ENCODE data around the gene WDR77.

The WDR77 gene

DNA sequence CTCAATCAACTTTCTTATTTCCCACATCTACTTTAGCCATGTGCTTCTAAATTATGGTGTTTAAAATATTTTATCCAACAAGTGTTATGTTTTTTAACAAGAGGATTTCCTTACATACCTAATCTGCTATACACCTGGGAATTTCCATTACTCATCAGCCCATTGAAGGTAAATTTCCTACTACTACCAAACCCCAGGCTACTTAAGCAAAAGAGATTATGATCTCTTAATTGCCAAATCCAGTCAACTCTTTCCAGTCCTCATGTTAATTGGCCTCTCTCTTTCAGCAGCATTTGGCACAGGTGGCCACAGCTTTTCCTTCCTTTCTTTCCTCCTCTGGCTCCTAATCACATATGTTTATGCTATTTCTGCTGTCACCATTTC is 19.7 kb upstream of the WDR77 start:
- DNase-seq = no peak

DNA sequence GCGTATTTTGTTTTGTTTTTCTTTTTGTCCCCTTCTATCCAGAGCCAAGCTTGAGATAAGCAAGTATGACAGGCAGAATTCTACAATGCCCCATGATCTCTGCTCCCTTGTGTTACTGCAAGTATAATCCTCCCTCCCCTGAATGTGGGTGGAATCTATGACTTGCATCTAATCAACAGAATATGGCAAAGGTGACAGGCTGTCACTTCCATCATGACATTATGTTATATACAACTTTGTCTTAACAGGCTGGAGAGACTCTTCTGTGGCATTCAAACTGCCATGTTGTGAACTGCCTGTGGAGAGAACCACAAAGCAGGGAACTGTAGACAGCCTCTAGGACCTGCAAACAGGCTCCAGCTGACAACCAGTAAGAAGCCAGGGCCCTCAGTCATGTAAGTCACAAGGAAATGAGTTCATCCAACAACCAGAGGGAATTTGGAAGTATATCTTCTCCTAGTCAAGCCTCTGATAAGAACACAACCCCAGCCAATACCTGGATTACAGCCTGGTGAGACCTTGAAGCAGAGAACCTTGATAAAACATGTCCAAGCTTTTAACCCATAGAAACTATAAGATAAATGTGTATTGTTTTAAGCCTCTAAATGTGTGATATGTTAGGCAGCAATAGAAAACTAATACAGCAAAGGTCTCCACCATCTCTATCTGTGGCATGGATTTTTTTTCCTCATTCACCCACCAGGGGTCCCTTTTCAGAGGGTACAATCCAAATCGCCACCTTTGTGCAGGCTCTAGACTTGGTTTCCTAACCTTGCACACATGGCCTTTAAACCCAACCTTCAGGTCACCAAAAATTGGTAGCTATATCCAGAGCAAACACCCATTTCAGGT is 19.0 kb upstream of the WDR77 start:
- DNase-seq = no peak

DNA sequence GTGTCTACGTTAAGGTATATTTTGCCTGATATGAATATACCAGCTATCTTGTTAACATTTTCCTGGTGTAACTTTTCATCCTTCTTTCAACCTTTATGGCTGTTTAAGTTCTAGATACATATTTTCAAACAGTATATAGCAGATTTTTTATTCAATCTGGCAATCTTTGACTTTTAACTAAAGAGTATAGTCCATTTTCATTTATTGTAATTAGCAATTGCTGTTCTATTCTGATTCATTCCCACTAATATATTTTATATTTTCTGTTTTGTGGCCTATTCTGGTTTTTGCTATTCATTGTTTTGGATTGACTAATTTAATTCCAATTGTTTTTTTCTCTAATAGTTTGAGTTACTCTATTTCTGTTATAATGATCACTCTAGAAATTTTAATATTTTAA is 17.4 kb upstream of the WDR77 start:
- no peak for DNase-seq

DNA sequence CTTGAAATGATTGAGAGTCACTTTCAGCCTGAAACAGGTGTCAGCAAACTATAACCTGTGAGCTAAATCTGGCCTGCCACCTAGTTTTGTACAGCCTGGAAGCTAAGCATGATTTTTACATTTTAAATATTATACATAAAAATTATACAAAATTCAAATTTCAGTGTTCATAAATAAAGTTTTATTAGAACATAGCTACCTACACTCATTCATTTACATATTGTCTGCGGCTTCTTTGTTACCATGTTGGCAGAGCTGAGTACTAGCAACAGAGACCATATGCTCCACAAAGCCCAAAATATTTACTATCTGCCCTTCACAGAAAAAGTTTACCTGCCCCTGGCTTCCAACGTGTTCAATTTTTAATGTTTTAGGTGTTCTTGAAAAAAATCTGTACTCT is 16.7 kb upstream of the WDR77 start:
- no peak for DNase-seq

DNA sequence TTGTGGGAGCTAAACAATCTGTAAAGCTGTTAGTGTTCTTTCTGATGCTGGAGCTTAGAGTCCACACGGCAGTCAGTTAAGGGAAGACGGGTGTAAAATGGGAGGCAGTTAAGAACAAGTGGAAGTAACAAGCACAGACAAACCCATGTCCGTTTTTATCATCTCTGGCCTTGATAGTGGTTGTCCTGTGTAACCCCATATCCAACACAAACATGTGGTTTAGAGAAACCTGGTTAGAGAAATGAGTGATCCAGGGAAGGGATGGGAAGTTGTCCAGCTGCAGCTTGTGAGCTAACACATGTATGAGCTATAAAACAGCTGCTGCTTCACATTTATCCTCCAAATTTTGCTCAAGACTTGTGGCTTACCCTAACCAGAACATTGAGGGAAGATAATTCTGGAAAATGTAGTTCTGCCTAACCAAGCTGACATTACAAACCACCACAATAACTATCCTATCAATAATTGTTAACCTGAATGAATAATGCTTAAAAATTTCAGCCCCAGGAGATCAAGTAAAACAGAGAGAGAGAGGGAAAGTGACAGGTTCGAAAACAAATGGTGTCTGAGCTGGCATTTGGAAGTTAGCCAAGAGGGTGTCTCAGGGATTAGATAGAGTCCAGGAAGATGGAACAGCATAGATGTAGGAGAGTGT is 14.1 kb upstream of the WDR77 start:
- DNase-seq = no peak

DNA sequence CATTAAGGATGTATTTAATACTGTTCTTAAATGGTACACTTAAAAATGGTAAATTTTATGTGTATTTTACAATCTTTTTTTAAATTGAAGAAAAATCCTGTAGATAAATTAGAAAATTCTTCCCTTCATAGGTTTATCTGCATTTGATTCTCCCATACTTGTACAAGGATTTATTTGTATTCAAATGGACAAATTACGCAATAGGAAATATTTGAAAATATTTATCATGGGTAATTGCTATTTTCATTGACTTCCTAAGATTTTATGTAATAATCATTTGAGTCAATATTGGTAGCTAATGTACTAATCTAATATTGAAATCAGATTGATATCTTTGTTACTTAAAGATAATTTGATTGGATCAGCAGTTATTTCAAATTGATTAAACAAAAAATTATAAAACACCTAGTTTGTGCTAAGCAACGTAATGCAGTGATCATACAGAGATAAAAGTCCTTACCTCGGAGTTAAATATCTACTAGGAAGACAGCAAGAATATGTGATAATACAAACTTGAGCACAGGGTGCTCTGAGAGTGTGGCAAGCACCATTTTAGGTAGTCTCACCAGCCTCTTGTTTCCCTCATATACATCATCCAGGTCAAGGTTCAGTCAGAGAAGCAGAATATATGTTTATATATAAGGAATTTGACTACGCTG is 13.4 kb upstream of the WDR77 start:
- DNase-seq = no peak

DNA sequence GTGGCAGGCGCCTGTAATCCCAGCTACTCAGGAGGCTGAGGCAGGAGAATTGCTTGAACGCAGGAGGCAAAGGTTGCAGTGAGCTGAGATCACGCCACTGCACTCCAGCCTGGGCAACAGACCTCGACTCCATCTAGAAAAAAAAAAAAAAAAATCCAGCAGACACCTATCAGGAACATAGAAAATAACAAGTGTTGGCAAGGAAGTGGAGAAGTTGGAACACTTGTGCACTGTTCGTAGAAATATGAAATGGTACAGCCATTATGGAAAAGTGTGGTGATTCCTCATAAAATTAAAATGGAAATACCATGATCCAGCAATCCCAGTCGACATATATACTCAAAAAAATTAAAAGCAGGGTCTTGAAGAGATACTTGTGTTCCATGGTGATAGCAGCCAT is 12.7 kb upstream of the WDR77 start:
- DNase-seq = no peak

DNA sequence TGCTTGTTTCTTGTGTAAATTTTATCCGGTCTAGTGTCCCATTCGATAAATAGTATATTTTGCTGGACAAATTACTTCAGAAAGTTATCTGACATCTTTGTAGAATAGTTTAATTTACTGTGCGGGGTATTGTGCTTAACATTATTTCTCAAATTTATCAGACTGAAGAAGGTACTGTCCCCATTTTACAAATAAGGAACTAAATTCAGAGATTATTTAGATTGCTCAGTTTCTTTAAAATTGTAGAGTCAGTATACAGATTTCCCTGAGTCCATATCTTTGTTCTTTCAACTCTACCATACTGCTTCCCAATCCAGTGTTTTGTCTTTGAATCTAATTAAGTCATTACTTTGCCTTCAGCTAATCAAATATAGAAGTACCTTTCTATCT is 6.6 kb upstream of the WDR77 start:
- no peak for DNase-seq

DNA sequence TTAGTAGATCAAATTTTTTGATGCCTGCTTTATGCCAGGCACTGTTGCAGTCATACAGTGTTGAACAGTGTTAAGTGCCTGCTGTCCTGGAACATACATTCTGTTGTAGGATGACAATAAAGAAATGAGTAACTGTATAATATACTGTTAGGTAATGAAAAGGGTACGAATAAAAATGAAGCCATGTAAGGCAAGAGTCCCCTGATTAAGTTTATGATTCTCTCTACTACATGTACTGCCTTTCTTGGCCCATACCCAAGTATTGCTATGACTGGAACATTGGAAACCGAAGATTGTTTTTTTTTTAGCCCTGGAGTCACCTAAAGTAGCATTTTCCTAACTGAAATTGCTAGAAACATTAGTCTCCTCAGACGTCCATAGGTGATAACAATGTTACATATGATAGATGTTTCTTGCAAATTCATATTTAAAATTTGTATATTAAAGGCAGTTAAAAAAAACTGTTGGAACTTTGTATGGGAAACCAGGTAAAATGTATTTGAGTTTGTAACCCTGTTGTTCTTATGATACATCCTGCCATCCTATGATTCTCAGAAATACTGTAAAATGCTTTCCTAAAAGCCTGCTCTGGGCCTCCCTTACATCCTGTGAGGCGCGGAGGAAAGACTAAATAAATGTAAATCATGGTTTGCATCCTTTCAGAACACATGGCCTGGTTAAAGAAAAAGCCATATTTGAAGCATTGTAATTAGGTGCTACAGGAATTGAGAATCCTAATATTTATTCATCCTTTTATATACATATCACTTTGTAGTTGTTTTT is 6.0 kb upstream of the WDR77 start:
- no peak for DNase-seq

DNA sequence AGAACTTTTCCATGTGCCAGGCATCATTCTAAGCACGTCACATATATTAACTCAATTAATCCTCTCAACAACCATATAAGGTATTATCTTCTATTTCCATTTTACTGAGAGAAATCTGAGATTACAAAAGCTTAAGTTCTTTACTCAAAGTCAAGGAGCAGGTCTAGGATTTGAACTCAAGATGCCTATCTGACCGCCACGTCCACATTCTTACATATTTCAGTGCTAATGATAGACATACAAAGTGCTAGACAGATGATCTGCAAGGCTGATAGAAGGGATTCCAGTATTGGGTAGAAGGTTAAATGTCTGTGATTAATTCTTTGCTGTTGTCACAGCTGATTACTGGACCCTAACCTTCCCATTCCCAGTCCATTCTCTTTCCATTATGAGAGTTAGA is 4.7 kb upstream of the WDR77 start:
- no peak for DNase-seq

DNA sequence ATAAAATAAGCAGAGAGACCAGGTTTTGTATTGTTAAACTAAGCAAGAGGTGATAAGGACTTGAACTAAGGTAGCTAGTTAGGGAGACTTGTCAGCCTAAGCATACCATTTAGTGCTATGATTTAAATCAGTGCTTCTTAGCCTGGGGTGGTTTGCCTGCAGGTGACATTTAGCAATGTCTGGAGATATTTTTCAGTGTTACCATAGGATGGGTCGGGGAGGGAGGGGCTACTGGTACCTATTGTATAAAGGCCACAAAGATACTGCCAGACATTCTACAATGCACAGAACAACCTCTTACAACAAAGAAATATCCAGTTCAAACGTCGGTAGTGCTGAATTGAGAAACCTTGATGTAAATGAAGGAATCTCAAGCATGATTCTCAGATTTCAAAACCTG is 3.5 kb upstream of the WDR77 start:
- no peak for DNase-seq

DNA sequence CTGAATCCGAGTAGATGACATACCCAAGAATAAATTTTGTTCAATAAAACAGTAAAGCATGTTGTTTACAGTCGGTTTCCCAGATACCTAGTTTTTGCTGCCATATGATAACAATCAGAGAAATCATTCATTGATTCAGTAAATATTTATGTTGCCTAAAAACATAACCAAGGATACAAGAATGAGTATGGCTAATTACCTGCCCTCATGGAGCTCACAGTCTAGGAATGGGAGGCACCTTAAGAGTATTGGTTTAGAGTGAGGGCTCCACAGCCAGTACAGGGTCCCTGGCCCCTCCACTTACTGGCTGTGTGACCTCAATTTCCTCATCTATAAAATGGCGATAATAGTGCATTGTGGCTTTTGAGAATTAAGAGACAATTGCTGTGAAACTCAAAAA is 1.1 kb upstream of the WDR77 start:
- DNase-seq = no peak

DNA sequence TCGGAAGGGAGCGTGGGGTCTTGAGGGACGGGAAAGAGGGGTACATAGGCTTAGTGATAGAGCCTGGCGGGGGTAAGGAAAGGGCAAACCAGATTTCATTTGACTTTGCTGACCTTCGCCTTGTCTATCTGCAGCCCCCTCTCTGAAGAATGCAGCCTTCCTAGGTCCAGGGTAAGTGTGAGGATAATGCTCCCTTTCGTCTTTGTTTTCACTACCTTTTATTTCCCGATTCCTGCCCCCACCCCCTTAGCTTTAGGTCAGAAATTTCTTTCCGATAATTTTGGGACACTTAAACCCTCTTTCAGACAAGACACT is 604 bp upstream of the WDR77 start:
- DNase-seq = no peak

DNA sequence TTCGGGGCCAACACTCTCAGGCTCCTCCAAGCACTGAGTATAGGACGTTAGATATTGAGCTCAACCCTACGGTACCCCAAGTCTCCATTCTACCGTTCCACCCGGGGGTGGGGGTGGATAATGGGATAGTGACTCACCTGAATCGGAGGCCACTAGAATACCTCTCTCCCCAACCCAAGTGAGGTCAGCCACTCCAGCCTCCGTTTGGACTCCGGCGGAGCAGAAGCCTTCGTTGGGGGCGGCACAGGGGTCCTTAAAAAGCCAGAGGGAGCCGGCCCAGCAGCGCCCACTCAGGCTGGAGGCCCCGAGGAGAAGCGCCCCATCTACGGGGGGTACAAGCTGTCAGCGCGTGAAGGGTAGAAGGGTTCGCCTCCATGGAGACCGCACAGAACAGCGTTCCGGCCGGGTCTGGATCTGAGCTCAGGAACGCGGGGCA is 556 bp downstream of the WDR77 start:
- peak; percentile 57 for DNase-seq

DNA sequence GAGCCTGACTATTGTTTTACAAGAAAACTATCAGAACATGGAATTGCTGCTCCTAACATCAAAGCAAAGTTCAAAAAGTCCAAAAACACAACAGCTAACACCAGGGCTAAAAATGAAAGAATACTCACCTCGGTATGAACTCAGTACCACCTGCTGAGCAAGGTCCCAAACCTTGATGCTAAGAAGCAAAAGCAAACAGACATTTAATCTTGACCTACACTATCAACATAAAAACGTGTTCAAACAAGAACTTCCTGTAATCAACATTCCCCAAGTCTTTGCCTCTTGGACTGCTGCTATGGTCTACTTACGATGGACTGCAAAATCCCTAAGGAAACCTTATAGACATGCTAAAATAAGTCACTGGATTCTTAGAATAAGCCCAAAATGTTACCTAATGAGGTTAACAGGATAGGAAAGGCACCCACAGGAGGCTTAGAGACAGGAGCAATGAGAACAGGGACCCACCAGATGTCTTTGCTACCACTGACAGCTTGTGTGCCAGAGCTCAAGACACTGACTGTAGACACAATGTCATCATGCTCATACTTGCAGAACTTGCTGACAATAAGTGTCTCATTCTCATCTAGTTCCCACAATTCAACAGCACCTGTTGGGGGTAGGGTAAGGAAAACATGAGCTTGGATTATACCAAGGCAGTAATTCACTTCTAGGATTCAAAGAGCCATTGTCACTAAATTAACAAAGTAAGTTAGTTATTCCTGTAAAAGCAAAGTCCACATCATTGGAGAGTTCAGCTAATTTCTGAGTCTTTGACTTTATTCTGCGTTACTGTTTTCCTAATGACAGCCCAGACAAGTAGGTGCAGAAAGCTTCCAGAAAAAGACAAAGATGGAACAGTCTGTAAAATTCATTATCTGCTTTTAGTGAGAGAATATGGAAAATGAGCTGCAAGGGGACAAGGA is 1.8 kb downstream of the WDR77 start:
- DNase-seq = no peak

DNA sequence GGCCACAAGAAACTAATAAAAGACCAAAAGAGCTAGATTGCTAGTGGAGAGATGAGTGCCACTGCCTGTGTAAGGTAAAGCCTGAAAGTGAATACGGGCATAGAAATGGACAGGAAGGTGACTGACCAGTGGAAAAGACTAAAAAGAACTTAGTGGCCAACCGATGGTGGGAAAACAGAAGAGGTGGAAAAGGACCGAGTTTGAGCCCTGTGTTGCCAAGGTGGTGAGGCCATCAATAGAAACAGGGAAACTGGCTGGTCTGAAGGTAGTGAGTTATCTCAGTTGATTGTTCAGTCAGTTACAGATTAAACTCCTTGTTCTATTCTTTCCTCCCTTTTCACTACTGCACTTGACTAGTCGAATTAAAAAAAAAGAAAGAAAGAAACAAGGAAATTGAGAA is 2.5 kb downstream of the WDR77 start:
- no peak for DNase-seq

DNA sequence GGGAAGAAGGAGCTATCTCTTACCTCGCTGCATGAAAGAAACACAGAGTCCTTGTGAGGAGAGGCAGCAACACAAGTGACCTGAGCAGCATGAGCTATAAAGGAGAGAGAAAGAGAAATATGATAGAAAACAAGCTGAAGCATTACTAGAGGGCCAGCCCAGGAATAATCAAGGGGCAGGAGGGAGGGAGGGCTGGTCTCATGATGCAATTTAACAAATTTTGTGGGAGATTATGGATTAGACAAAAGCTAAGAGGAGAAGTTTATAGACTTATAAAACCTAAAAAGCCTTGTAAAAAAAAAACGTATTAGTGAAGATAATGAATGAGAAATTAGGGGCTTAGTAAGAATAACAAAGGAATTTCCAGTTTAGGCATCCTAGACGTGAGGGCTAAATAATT is 5.0 kb downstream of the WDR77 start:
- no peak for DNase-seq

DNA sequence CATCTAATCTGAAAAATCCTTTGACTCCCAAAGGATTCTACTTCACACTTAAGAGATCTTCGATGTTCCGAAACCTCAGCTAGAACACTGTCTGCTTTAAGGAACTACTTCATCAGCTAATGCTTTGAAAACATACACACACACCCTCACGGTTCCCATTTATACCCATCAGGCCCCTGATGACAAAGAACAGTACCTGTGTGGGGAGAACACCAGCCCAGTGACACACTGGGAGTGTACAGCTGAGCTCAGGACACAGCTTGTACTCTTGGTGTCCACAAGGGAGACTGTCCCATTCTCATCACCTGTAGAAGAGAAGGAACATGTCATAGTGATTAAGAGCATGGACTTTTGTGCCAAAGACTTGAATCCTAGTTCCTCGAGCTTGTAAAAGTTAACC is 6.6 kb downstream of the WDR77 start:
- DNase-seq = peak; percentile 32

DNA sequence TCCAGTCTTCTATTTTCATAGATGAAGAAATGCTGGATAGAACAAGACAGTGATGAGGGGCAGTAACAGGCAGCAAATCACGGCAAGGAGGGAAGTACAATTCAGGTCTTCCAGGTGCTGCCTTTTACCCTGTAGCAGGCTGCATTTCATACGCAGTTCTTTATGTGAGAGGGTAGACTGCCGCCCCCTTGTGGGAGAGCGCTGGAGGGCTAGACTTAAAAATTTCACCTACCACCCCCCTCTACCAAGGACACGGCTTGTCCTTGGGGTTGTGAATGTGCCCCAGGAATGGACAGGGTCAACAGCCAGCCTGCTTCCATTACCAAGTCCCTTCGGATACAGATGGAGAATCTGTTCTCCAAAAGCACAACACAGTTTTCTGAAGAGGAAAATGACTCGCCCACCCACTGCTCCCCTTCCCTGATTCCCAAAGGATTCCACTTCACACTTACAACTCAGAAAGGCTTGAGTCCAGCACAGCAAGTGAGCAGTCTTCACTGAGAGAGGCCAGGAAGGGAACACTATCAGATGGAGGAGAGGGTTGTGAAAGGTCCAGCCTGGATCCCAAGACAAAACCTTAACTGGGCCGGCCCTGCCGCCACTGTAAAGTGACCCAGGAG is 7.4 kb downstream of the WDR77 start:
- DNase-seq = peak; percentile 73

DNA sequence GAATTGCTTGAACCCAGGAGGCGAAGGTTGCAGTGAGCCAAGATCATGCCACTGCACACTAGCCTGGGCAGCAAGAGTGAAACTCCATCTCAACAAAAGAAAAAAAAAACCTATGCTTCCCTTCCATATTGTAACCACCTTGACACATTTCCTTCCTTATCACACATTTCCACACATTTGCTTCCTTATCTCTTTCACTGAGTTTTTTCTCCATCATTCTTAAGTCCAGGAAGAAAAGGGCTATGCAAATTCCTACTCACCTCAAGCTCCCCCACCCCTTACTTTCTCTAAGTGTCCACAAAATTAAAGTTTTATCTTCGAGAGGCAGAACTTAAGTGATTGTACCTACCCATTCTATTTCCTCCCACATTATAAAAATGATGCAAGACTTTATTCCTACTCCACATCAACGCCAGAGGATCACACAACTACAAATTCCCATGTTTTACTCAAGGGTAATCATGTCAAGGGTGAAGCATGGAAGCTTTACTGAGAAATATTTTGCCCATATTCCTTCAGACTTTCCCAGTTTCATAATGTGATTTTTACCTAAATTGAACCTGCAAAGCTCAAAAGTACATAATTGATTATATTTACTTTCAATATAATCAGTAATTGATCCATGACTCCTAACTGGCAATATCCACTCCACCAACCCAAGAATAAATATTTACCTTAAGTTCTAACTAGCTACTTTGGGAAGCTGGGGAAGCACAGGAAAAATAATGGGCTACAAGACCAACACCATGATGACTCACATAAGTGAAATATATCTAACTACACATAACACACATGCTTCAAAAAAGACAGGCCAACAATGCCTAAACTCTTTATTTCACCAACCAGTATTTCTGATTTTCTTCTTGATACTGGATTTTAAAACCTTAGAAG is 9.3 kb downstream of the WDR77 start:
- DNase-seq = no peak

DNA sequence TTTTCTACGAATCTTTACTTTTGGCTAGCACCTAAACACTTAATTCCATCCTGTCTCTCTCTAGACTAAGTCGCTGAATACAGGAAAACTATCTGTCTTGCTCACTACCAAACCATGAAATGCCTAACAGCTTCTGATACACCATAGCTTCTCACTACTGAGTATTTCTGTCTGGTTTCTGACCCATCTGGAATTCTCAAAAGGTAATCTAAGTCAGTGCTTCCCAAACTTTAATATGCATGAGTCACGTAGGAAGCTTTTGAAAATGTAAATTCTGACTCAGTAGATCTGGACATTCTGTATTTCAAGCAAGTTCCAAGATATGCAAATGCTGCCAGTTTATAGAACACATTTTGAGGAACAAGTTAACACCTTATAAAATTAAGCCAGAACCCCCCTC is 12.3 kb downstream of the WDR77 start:
- no peak for DNase-seq
